C4-2B (cell line): ENCODE data around the gene STEAP3.

Experiments
- ZFX ChIP-seq: fragments of 450-650 bp; IDR thresholded peaks from 2 replicates; pipeline ENCODE4 v1.6.1; 2017
- TF ChIP-seq, protein P1 (sequence below): fragments of 450-650 bp; conservative IDR thresholded peaks from 2 replicates; pipeline ENCODE4 v1.5.1; 2017; ENCODE audit warnings: mild to moderate bottlenecking

- TF ChIP-seq, protein P1, sequence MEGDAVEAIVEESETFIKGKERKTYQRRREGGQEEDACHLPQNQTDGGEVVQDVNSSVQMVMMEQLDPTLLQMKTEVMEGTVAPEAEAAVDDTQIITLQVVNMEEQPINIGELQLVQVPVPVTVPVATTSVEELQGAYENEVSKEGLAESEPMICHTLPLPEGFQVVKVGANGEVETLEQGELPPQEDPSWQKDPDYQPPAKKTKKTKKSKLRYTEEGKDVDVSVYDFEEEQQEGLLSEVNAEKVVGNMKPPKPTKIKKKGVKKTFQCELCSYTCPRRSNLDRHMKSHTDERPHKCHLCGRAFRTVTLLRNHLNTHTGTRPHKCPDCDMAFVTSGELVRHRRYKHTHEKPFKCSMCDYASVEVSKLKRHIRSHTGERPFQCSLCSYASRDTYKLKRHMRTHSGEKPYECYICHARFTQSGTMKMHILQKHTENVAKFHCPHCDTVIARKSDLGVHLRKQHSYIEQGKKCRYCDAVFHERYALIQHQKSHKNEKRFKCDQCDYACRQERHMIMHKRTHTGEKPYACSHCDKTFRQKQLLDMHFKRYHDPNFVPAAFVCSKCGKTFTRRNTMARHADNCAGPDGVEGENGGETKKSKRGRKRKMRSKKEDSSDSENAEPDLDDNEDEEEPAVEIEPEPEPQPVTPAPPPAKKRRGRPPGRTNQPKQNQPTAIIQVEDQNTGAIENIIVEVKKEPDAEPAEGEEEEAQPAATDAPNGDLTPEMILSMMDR: no peak
- TF ChIP-seq ZFX: no peak
Observed at GRCh38 chr2:119245076-119245840, 21.6 kb downstream of the STEAP3 start.
